Measurements from ENCODE around the gene ZBTB7C.
"Not testable (repeated sequence)": the region's sequence is repeated elsewhere in the genome, so short reads cannot be mapped to it uniquely, and the experiment has no call there.

Gene ZBTB7C

DNA sequence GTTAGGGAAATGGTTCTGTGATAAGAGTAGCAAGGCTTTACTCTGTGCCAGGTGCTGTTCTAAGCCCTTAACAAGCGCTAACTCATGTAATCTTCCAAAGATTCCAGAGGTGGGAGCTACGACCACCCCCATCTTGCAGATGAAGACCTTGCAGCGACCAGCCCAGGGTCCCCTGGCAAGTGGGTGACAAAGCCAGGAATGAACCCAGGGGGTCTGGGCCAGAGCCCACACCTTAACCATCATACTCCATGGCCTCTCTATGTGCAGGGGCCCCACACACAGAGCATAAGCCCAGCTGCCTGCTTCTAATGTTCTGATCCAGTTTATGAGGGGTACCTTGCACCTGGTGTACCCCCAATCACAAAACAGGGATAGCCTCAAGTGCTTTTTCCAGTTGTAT, 105.3 kb downstream of the ZBTB7C start:
- DNase-seq (ENCODE audit: low read depth in 2 of 2), result no peak

GRCh38 chr18:48302736-48303135, 106.4 kb downstream of the ZBTB7C start:
- no peak for DNase-seq (ENCODE audit: low read depth in 2 of 2)

DNA sequence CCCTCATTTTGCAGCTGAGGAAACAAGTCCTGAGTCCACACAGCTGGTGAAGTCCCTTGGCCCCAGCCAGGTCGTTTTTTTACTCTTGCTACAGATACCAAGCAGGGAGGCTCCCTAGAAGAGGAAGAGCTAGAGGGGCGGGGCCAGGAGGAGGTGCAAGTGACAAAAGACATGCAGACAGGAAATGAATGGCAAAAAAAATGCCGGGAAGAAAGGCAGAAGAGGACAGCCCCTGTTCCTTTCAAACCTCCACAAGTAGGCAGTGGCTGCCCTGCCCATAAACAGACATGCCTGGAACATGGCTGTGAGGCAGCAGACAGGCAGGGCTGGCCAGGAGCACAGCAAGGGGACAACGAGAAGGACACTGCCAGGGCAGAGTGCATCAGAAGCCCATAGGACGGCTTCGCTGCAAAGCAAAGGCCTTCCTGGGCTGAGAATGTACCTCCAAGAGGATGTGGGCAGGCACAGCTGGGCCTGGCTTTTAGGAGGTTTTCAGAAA, 108.7 kb downstream of the ZBTB7C start:
- no peak for DNase-seq (ENCODE audit: low read depth in 2 of 2)

DNA sequence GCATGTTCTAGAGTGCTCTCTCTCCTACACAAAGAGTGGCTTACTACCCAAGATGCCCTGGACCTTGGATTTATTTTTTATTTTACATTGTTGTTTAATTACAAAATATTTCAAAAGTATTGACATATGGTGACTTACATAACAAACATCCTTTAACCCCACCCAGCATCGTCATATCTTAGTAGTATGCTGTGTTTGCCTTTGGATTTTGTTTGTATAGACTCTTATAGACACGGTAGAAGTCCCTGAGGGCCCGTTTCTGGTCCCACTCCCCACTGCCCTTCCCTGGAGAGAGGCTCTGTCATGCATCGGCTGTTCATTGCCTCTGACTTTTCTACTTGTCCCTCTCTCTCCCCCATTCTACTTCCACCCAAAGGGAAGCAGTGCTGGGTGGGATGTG, 112.0 kb downstream of the ZBTB7C start:
- DNase-seq (ENCODE audit: low read depth in 2 of 2), result no peak

DNA sequence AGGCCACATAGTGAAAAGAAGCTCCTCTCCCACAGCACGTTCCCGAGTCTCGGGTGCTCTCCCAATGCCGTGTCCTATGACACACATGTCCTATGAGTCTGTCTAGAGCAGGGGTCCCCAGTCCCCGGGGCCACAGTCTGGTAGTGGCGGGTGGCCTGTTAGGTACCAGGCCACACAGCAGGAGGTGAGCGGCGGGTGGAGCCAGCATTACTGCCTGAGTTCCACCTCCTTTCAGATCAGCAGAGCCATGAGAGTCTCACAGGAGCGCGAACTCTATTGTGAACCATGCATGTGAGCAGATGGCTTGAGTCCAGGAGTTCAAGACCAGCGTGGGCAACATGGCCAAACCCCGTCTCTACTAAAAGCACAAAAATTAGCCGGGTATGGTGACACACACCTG, 112.6 kb downstream of the ZBTB7C start:
- DNase-seq (ENCODE audit: low read depth in 2 of 2), result no peak

- DNase-seq (ENCODE audit: low read depth in 2 of 2), result no peak
Measured at GRCh38 chr18:48295586-48296311, 113.4 kb downstream of the ZBTB7C start.

DNA sequence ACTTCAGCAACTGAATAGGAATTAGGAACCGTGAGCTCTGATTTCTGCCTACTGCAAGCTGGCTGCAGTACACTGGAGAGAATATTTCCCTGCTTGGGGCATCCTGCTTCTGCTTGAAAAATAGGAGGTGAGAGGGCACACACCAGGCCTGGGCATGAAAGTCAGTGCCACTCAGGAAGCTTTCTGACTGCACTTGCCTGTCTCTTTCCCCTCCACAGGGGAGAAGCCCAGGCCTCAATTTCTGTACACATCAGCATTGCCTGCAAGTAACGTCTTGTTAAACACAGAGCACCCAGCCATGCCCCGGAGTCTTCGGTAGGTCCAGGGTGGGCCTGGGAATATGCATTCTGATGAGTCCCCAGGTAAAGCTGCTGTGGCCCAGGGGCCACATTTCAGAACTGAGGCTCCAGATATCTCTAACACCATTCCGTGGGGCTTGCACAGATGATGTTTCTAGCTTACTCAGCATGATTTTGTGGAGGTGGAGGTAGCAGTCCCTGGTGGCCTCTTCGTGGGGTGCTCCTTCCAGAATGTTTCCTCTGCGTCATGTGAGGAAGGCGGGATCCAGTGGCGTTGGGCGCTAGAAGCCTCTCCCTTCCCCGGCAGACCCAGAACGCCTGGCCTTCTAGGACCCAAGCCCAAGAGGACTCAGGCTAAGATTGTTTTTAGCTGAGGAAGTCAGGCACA, 114.1 kb downstream of the ZBTB7C start:
- DNase-seq (ENCODE audit: low read depth in 2 of 2), result no peak

DNA sequence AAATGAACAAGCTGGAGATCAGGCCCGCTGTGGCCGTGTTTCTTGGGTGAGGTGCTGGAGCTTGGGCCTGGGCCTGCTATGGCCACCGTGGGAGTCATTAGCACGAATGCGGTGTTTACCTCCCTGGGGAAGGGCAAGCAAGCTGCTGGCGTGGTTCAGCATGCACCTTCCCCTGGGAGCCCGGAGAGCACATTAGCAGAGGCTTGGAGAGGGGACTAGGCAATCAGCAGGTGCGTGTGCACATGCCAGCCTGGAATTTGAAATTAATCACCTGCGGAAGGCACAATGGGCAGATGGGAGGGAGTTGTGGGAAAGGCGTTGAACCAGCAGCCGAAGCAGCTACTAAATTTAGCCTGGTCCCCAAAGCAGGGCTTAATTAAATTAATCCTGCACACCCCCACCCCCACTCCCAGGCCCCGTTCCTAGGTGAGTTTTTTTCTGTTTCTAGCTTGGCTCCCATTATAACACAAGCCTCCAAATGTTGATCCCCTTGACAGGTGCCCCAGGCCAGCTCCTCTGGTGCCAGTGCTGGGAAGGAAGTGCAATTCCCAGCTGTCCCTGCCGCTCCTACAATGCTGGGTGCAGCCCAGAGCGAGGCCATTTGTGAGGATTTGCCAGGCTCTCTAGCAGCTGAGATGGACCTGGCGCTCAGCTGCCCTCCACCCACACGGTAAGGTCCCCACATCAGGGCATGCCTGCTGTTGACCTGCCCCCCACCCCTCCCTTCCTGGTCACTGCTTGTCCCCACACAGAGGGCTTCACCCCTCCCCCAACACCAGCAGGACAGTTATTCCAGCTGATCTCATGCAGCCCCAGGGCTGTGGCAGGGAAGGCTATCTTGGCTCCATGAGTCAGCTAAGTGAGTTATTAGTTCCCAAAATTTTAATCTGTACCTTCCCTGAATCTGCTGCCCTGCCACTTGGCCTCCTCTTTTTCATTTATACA, 115.0 kb downstream of the ZBTB7C start:
- DNase-seq (ENCODE audit: low read depth in 2 of 2), result no peak

DNA sequence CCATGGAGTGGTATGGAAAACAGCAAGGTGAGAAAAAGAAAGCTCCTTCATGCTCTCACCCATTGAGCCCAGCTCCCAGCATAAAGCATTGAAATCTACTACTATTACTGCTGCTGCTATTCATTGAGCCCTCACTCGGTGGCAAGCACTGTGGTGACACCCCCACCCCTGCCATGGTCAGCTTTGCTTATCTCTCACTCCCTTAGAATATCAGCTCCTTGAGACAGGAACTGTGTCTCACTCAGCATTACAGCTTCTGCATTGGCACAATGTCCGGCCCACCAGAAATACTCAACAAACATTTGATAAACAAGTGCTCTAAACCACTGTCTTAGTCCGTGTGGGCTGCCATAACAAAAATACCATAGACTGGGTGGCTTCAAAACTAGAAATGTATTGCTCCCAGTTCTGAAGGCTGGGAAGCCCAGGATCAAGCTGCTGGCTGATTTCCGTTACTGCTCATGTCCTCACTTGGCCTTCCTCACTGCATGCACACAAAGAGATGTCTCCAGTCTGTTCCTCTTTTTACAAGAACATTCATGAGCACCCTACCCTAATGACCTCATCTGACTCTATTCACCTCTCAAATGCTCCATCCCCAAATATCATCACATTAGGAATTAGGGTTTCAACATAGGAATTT, 116.3 kb downstream of the ZBTB7C start:
- DNase-seq (ENCODE audit: low read depth in 2 of 2), result no peak

- DNase-seq (ENCODE audit: low read depth in 2 of 2), result no peak
Measured at GRCh38 chr18:48292229-48292628, 117.0 kb downstream of the ZBTB7C start.

DNA sequence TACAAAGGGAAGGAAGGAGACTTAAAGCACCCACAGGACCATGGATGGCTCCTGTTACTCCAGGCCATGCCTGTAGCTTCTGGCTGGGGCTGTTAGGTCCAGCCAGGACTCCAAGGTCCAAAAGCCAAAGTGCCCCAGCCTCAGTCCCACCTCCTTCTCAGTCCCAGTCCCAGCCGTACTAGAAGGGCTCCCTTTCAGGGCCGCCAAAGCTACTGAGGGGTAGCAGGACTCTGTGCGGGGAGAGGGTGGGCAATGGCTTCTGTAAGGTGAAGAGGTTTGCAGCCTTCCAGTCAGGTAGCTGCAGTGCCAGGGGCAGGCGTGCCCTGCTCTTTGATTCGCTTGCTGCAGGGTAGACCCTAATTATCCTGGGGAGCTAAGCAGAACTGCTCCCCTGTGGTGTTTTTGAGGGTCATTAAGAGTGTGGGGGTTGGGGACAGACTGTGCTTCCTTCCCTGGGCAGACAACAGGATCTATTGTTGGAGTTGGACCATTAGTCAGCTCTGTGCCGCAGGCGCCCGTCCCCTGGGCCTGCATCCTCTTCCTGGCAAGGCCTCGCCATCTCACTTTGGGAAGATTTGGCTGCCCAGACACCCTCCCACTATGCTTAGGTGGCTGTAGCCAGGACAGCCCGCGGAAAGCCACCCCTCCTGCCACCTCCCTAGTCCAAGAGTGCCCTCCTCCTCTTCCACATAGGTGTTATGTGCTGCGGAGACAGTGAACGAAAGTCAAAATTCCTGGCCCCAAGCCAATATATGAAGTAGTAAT, 118.8 kb downstream of the ZBTB7C start:
- no peak for DNase-seq (ENCODE audit: low read depth in 2 of 2)

- DNase-seq (ENCODE audit: low read depth in 2 of 2), result no peak
Measured at GRCh38 chr18:48284743-48285142, 124.4 kb downstream of the ZBTB7C start.

- DNase-seq (ENCODE audit: low read depth in 2 of 2), result not testable (repeated sequence)
Measured at GRCh38 chr18:48284011-48284410, 125.2 kb downstream of the ZBTB7C start.

- DNase-seq (ENCODE audit: low read depth in 2 of 2), result not testable (repeated sequence)
Measured at GRCh38 chr18:48281460-48281859, 127.7 kb downstream of the ZBTB7C start.

DNA sequence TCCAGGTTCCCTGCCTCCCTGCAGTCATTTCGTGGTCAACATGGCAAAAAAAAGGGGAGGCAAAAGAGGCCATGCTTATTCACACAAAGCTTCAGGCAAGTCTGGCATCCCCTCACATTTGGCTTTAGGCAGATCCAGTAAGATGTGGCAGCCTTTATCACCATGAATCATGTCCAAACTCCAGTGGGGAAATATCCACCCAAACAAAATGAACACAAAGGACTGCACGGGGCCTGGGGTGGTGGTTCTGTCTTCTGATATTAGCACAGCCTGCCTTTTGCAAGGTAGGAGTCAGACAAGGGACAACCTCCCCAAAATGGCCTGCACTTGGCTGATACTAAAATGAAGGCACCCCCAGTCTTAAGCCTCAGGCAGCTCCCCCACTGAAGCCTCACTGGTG, 129.9 kb downstream of the ZBTB7C start:
- no peak for DNase-seq (ENCODE audit: low read depth in 2 of 2)

DNA sequence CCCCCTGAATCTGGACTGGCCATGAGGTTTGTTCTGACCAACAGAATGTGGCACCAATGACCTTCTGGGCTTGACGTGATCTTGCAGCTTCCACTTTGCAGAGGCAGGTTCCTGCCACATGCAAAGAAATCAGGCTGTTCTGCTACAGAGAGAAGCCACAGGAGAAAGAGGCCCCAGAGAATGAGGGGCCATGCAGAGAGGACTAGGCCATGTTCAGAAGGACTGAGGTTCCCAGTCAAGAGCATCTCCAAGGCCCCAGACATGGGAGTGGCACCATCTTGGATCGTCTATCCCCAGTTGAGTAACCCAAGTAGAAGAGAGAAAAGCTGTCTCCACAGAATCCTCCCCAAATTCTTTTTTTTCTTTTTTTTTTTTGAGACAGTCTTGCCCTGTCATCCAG, 131.1 kb downstream of the ZBTB7C start:
- no peak for DNase-seq (ENCODE audit: low read depth in 2 of 2)

- DNase-seq (ENCODE audit: low read depth in 2 of 2), result no peak
Measured at GRCh38 chr18:48274301-48274700, 134.9 kb downstream of the ZBTB7C start.

DNA sequence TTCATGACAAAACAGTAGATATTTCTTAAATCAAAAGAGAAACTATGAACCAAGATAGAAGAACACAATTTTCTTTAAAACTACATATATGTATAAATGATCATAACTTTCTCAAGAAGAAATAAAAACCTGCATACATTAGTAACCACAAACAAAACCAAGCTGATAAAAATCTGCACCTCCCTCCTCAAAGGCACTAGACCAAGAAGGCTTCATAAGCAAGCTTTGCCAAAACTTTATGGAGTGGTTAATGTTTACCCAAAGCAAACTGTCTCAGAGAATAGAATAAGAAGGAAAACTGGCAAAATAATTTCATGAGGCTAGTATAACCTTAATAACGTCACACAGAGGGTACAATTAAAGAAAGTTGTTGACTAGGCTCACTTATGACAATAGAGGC, 138.3 kb downstream of the ZBTB7C start:
- DNase-seq (ENCODE audit: low read depth in 2 of 2), result no peak

DNA sequence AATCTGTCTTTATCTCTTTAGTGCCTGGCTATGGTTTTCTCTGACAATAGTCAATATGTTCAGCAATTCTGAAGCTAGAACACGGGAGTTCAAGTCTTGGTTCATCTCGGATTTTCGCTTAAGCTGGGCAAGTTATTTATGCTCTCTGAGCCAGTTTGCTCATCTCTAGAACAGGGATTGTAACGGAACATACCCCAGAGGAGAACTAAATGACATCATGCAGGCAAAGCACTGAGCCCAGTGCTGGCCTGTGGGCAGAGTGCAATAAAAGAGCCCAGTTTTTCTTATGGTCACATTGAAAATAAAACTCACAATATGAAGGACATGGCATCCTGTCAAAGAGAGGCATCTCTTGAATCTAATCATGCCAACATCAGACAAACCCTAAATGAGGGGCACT, 143.9 kb downstream of the ZBTB7C start:
- DNase-seq (ENCODE audit: low read depth in 2 of 2), result no peak

DNA sequence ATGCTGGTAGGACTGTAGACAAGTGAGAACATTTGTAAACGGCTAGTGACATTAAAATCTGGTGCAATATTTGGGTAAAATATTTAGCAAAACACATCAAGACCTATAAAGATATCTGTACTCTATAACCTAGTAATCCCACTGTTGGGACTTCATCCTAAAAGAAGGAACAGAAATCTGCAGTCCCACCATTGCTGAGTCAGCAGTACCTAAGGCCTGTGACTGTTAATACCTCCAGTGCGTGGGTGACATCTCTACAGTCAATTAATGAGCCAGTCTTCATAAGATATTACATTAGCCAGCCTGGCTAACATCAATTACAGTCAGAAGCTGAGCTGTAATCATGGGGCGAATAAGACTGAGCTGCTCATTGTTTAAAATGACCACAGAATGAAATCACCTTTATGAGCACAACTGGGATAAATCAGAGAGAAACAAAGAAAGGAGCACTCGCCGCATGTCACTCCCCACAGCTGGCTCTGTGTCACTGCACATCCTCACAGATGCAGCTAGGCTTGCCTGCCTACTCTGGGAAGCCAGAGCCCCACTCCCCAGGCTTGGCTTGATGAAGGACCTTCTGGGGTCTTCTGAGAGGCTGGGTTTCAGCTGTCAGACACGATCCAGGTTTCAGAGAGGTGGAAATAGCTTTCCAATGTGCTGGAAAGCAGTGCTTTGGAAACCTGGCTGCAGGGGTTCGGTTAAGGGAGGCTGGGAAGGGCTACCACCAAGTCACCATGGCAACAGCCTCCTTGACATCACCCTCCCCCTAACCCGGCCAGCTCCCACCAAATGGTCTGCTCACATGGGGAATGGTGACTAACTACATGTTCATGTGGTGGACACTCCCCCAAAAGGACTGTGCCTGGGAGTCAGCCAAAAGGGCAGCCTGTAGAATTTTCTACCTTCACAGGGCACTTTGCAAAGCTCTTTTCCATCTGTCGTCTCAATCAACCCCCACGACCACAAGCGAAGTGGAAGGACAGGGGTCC, 145.0 kb downstream of the ZBTB7C start:
- no peak for DNase-seq (ENCODE audit: low read depth in 2 of 2)
